ENCODE results near the gene CTSC.

DNA sequence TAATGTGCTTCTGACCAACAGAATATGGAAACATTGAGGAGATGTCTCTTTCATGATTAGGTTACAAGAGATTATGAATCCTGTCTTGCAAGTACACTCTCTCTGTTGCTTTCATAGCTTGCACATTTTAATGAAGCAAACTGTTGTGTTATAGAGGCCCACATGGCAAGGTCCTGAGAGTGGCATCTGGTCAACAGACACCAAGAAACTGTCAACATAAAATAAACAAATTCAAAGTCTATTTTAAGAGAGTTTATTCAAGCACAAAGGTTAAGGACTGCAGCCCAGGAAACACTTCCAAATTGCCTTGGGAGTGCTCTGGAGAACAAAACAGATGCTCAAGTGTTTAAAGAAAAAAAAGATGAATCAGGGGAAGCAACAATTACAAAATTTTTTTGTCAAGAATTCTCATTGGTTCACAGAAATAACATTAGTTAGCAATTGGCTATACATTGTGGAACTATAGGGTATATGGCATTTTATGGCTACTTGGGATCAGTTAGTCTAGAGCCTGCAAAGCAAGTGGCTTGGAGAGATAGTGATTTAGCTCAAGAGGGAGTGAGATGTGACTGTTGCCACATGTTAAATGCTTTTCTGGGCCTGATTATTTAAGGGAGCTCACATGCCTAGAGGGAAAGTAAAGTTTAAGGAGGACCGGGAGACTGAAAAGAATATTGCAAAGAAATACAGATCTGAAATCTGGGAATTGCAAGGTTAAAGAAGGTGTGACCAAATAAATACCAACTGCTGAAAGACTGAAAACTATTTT lies 54.6 kb downstream of the CTSC start:
- TF ChIP-seq, protein P1, sequence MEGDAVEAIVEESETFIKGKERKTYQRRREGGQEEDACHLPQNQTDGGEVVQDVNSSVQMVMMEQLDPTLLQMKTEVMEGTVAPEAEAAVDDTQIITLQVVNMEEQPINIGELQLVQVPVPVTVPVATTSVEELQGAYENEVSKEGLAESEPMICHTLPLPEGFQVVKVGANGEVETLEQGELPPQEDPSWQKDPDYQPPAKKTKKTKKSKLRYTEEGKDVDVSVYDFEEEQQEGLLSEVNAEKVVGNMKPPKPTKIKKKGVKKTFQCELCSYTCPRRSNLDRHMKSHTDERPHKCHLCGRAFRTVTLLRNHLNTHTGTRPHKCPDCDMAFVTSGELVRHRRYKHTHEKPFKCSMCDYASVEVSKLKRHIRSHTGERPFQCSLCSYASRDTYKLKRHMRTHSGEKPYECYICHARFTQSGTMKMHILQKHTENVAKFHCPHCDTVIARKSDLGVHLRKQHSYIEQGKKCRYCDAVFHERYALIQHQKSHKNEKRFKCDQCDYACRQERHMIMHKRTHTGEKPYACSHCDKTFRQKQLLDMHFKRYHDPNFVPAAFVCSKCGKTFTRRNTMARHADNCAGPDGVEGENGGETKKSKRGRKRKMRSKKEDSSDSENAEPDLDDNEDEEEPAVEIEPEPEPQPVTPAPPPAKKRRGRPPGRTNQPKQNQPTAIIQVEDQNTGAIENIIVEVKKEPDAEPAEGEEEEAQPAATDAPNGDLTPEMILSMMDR (IDR thresholded peaks at IDR 0.05) = no peak
- TF ChIP-seq EZH2 (IDR thresholded peaks at IDR 0.05; ENCODE audit: borderline replicate concordance, insufficient read depth, low read depth, low read length, poor library complexity, severe bottlenecking) = no peak
